Embryonic facial prominence (tissue), 1 donor: ENCODE measurements around the gene CD40.

Experiments
- DNase-seq: peaks from one replicate; pipeline ENCODE4 v3.0.0-alpha.2; 2016; ENCODE audit errors: extremely low spot score

The CD40 gene

DNA sequence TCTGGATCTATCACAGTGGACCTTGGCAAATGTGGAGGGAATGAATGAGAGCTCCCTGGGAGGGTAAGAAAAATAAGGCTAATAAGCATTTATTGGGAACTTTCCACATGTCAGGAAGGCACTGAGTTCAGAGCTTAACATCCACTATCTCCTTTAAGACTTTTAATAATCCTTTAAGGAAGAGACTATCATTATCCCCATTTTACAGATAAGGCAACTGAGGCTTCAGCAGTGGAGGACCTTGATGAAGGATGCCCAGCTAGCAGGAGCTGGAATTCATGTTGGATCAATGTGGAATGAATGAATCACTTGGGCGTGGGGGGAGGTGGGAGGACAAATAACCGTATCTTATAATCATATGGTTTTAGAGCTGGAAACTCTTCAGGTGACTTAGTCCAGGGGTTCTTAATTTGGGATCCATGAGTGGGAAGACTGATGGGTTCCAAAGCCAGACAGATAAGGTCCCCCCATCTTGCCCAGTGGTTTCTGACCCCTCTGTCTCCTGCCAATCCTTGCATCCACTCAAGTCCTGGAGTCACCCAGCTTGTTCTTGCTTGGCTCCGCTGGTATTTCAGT is 54.9 kb downstream of the CD40 start:
- no peak for DNase-seq

DNA sequence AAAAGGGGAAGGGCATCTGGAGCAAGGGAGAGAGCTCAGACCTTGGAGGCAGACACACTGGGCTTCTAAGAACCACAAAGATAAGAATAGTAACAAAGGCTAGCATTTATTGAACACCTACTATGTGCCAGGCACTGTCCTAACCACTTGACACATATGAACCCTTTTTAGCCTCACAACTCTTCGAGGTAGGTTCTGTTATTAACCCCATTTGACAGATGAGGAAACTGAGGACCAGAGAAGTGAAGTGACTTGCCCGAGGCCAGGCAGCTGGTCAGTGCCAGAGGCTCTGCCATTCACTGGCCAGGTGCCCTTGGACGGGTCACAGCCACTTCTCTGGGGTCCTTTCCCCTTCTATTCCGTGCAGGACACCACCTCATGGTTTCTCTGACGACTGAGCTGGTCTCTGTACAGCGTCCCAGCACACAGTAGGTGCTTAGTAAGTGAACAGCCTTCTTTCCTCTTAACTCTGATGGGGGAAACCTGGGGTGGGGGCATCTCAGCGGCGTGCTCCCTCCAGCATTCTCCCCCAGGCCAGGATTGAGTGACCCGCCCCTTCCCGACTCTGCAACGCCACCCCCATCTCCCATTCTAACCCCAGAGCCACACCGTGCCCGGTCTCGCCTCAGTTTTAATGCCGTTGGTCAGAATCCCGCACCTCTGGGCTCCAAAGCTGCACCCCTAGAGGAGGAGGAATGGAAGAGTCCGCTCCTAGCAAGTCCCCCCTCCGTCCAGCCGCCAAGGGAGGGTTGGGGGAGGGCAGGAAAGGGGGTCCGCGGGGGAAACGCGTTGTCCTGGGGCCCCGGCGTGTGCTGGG is 55.7 kb downstream of the CD40 start:
- no peak for DNase-seq

- no peak for DNase-seq
Measured at GRCh38 chr20:46174469-46175126, 56.5 kb downstream of the CD40 start.

- DNase-seq = no peak
Measured at GRCh38 chr20:46175127-46175494, 57.0 kb downstream of the CD40 start.

DNA sequence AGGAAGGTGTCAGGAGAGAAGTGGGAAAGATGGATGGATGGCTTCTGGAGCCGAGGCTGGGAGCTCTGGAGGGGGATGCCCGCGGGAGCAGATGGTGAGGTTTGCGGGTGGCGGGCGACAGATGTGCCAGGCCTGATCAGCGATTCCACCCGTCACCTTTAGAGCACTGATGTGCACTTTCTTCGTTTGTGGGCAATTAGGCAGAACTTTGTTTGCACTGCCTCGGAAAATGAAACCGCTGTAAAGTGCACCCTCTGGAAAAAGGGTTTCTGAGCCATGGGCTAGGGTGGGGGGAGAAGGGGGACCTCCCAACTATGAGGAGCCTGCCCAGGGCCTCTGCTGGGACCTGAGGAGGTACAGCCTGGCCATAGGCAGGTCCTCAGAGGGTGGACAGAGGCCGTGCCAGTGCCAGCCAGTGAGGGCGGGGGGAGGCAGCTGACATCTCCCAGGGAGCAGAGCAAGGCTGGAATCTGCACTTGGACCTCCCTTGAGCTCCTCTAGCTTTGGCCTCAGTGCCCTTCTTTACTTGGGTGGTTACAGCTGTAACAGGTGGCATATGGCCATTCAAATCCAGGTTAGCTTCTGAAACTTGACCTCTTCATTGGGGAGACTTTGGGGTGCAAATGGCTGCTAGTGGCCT is 58.7 kb downstream of the CD40 start:
- no peak for DNase-seq

- DNase-seq = no peak
Measured at GRCh38 chr20:46177768-46178167, 59.7 kb downstream of the CD40 start.

GRCh38 chr20:46178891-46179290 is 60.8 kb downstream of the CD40 start:
- no peak for DNase-seq
